MG63 (cell line): ENCODE results near the gene ZNF2. TPM values are rescaled to one million over a fixed set of nuclear protein-coding genes. Genes with fewer than 3 reads are reported as not detected.

ENCODE experiments used
- total RNA-seq: library from RNA; depleted of rRNA; stranded (reverse); fragments of >200 nt; shearing (Covaris generic); gene quantifications from 2 replicates; pipeline ENCODE4 v1.2.3, GENCODE V29; 2014; ENCODE audit warnings: low replicate concordance; rRNA removed

Gene ZNF2
- total RNA-seq, 1 experiment from 2014 or later: 3.3 TPM

Other genes starting within 250 kb of the ZNF2 start
- gene MAL, start 140.1 kb upstream of the ZNF2 start, total RNA-seq: not detected in 2 replicates
- 66.2 and 71.0 TPM in 2 replicates for gene MRPS5, start 44.0 kb upstream of the ZNF2 start, total RNA-seq
- 5.0 and 7.1 TPM in 2 replicates for gene ZNF514, start 6.0 kb upstream of the ZNF2 start, total RNA-seq
- 0.74 and 1.7 TPM in 2 replicates for gene ZNF892, start 41.7 kb downstream of the ZNF2 start, total RNA-seq
- gene PROM2, start 108.6 kb downstream of the ZNF2 start, total RNA-seq: 2.0 and 2.3 TPM in 2 replicates
- 7.7 and 14.1 TPM in 2 replicates for gene KCNIP3, start 131.5 kb downstream of the ZNF2 start, total RNA-seq
- gene FAHD2A, start 236.9 kb downstream of the ZNF2 start, total RNA-seq: 36.3 and 44.3 TPM in 2 replicates